H1 (cell line): ENCODE data around the gene PPY. TPM values are rescaled to one million over a fixed set of nuclear protein-coding genes. Genes with fewer than 3 reads are reported as not detected.

Experiments used
- CTCF ChIA-PET: fragments of 300-600 bp; sonication (Branson Sonifier 250); formaldehyde crosslinking; loops from one replicate; lab custom pipeline; 2021; ENCODE audit not compliant: partially characterized antibody; lab: Charles Lee
- POLR2A ChIA-PET: fragments of 300-600 bp; sonication (Branson Sonifier 250); formaldehyde crosslinking; loops from one replicate; lab custom pipeline; 2021; ENCODE audit warnings: inconsistent platforms; ENCODE audit not compliant: partially characterized antibody; lab: Charles Lee
- DNase-seq, 2 experiments: peaks; one replicate each; pipeline versions ENCODE4 v3.0.0 to v3.0.0-alpha.2; 2010 to 2022; ENCODE audit warnings: low spot score in 2 of 2, low read depth in 1 of 2, mixed read lengths in 1 of 2
- FAIRE-seq: peaks from 2 replicates; lab custom pipeline; 2011; peaks lifted over from hg19 to GRCh38; lab: Jason Lieb, UNC
- H2AFZ ChIP-seq: 2 replicates; pipeline ENCODE4 v1.8.1; 2012; ENCODE audit warnings: low read length, inconsistent platforms
- H2AK5ac ChIP-seq: 2 replicates; pipeline ENCODE4 v1.6.1; 2013; ENCODE audit warnings: low read depth, low read length
- H2BK120ac ChIP-seq: replicated peaks from 2 replicates; pipeline ENCODE3; 2013; ENCODE audit warnings: low read depth, low read length, inconsistent platforms
- H2BK12ac ChIP-seq: 2 replicates; pipeline ENCODE4 v1.6.1; 2013; ENCODE audit warnings: low read depth, low read length
- H2BK15ac ChIP-seq: 2 replicates; pipeline ENCODE4 v1.6.1; 2013; ENCODE audit warnings: low read length
- H2BK20ac ChIP-seq: 2 replicates; pipeline ENCODE4 v1.6.1; 2013; ENCODE audit warnings: low read length
- H2BK5ac ChIP-seq: 2 replicates; pipeline ENCODE4 v1.6.1; 2013; ENCODE audit warnings: low read depth, low read length
- H3K14ac ChIP-seq: 2 replicates; pipeline ENCODE4 v1.6.1; 2013; ENCODE audit warnings: inconsistent platforms; ENCODE audit not compliant: insufficient read length
- H3K18ac ChIP-seq: 2 replicates; pipeline ENCODE4 v1.6.1; 2013; ENCODE audit warnings: low read length; ENCODE audit errors: extremely low read depth
- H3K23ac ChIP-seq: 2 replicates; pipeline ENCODE4 v1.6.1; 2013; ENCODE audit warnings: inconsistent platforms; ENCODE audit not compliant: insufficient read length
- H3K23me2 ChIP-seq: 2 replicates; pipeline ENCODE4 v1.6.1; 2013; ENCODE audit warnings: low read depth, low read length
- H3K27ac ChIP-seq: 2 replicates; pipeline ENCODE4 v1.6.1; 2011; ENCODE audit warnings: low read depth, low read length, inconsistent platforms
- H3K27me3 ChIP-seq, 4 experiments: replicated peaks in 1 of 4; 1 replicate in 1 of 4; 2 replicates in 3 of 4; pipeline versions ENCODE4 v1.6.1 to v1.8.1; 2011 to 2013; ENCODE audit warnings: low read length in 3 of 4, mild to moderate bottlenecking in 3 of 4, inconsistent platforms in 2 of 4, mixed read lengths in 2 of 4, moderate library complexity in 1 of 4; ENCODE audit not compliant: control insufficient read depth in 3 of 4, insufficient read depth in 3 of 4; ENCODE audit errors: extremely low read depth in 1 of 4
- H3K36me3 ChIP-seq, 4 experiments: 2 replicates each; pipeline versions ENCODE4 v1.6.1 to v1.8.1; 2011 to 2013; ENCODE audit warnings: mild to moderate bottlenecking in 4 of 4, low read length in 3 of 4, moderate library complexity in 2 of 4, control low read depth in 1 of 4, inconsistent platforms in 1 of 4; ENCODE audit not compliant: insufficient read depth in 4 of 4, control insufficient read depth in 2 of 4
- H3K4ac ChIP-seq: replicated peaks from 2 replicates; pipeline ENCODE3; 2013; ENCODE audit warnings: low read length, low read depth, mixed read lengths, inconsistent platforms; ENCODE audit not compliant: insufficient read length
- H3K4me1 ChIP-seq, 4 experiments: replicated peaks in 1 of 4; 1 replicate in 1 of 4; 2 replicates in 3 of 4; pipeline versions ENCODE4 v1.6.1 to v1.8.1; 2011 to 2013; ENCODE audit warnings: low read length in 3 of 4, inconsistent platforms in 2 of 4, mixed read lengths in 1 of 4; ENCODE audit not compliant: insufficient read depth in 4 of 4, control insufficient read depth in 3 of 4
- H3K4me2 ChIP-seq, 2 experiments: 2 replicates each; pipeline versions ENCODE4 v1.6.1 to v1.8.1; 2011 to 2013; ENCODE audit warnings: low read depth in 2 of 2, low read length in 2 of 2, control low read depth in 1 of 2, inconsistent platforms in 1 of 2, mild to moderate bottlenecking in 1 of 2; ENCODE audit not compliant: insufficient read depth in 1 of 2
- H3K4me3 ChIP-seq, 4 experiments: fragments of 200-600, 300-600 bp in 1 of 4; sonication (generic), shearing (Covaris generic), sonication (Bioruptor Twin) in 1 of 4; 2 replicates each; pipeline versions ENCODE4 v1.5.1 to v1.8.1; 2011 to 2016; ENCODE audit warnings: low read length in 4 of 4, low read depth in 3 of 4, control low read depth in 2 of 4, inconsistent platforms in 2 of 4, mild to moderate bottlenecking in 2 of 4, mixed read lengths in 1 of 4, moderate library complexity in 1 of 4; ENCODE audit not compliant: insufficient read depth in 2 of 4; ENCODE audit errors: extremely low read depth in 1 of 4
- H3K56ac ChIP-seq: replicated peaks from 2 replicates; pipeline ENCODE3; 2013; ENCODE audit warnings: low read depth, mild to moderate bottlenecking, mixed read lengths, low read length, inconsistent platforms; ENCODE audit not compliant: insufficient read length
- H3K79me1 ChIP-seq: 2 replicates; pipeline ENCODE4 v1.6.1; 2013; ENCODE audit warnings: low read depth, low read length, control low read depth
- H3K79me2 ChIP-seq, 2 experiments: 2 replicates each; pipeline versions ENCODE4 v1.6.1 to v1.8.1; 2012 to 2013; ENCODE audit warnings: low read length in 2 of 2, mild to moderate bottlenecking in 2 of 2, inconsistent platforms in 1 of 2; ENCODE audit not compliant: insufficient read depth in 2 of 2, control insufficient read depth in 1 of 2
- H3K9ac ChIP-seq, 4 experiments: replicated peaks in 1 of 4; 1 replicate in 1 of 4; 2 replicates in 3 of 4; pipeline versions ENCODE4 v1.6.1 to v1.8.1; 2011 to 2013; ENCODE audit warnings: low read depth in 3 of 4, low read length in 3 of 4, control low read depth in 2 of 4, mild to moderate bottlenecking in 2 of 4, moderate library complexity in 2 of 4, inconsistent platforms in 1 of 4; ENCODE audit errors: extremely low read depth in 1 of 4
- H3K9me3 ChIP-seq, 2 experiments: 2 replicates each; pipeline versions ENCODE4 v1.6.1 to v1.8.1; 2012 to 2013; ENCODE audit warnings: mild to moderate bottlenecking in 2 of 2, moderate library complexity in 2 of 2, control low read depth in 1 of 2, inconsistent platforms in 1 of 2, low read depth in 1 of 2, low read length in 1 of 2, mixed read lengths in 1 of 2; ENCODE audit not compliant: insufficient read depth in 2 of 2
- H4K20me1 ChIP-seq, 2 experiments: replicated peaks in 1 of 2; 2 replicates each; pipeline versions ENCODE3 to v1.8.1; 2011 to 2013; ENCODE audit warnings: inconsistent platforms in 2 of 2, low read length in 2 of 2, mild to moderate bottlenecking in 1 of 2; ENCODE audit not compliant: insufficient read depth in 2 of 2, control insufficient read depth in 1 of 2
- H4K5ac ChIP-seq: 2 replicates; pipeline ENCODE4 v1.6.1; 2013; ENCODE audit warnings: low read length, low read depth, mixed read lengths, inconsistent platforms; ENCODE audit not compliant: insufficient read length
- H4K8ac ChIP-seq: 2 replicates; pipeline ENCODE4 v1.8.0; 2013; ENCODE audit warnings: mild to moderate bottlenecking, moderate library complexity, low read length, inconsistent platforms; ENCODE audit not compliant: insufficient read depth; ENCODE audit errors: extremely low read depth
- H4K91ac ChIP-seq: replicated peaks from 2 replicates; pipeline ENCODE3; 2013; ENCODE audit warnings: low read length, mixed read lengths, inconsistent platforms; ENCODE audit not compliant: insufficient read length
- BRCA1 ChIP-seq: IDR thresholded peaks from 2 replicates; pipeline ENCODE4 v1.6.1; 2012; ENCODE audit warnings: low read depth, low read length, improper control_type of control experiment
- CEBPB ChIP-seq: IDR thresholded peaks from 2 replicates; pipeline ENCODE4 v1.6.1; 2012; ENCODE audit warnings: low read depth, low read length
- CTBP2 ChIP-seq: IDR thresholded peaks from 2 replicates; pipeline ENCODE4 v1.7.0; 2011; ENCODE audit warnings: borderline replicate concordance, mild to moderate bottlenecking, moderate library complexity, mixed read lengths, low read length; ENCODE audit not compliant: insufficient read depth, insufficient read length
- HDAC2 ChIP-seq, 2 experiments: fragments of 300-600 bp in 1 of 2; sonication (generic) in 1 of 2; IDR thresholded peaks; 2 replicates each; pipeline ENCODE4 v1.6.1; 2011 to 2012; ENCODE audit warnings: low read depth in 2 of 2, low read length in 2 of 2, mild to moderate bottlenecking in 2 of 2, moderate library complexity in 2 of 2, borderline replicate concordance in 1 of 2, inconsistent platforms in 1 of 2
- NRF1 ChIP-seq: IDR thresholded peaks from 2 replicates; pipeline ENCODE4 v1.6.1; 2011; ENCODE audit warnings: mild to moderate bottlenecking, low read depth, low read length, improper control_type of control experiment
- PHF8 ChIP-seq: fragments of 200-600 bp; sonication (generic); conservative IDR thresholded peaks from 2 replicates; pipeline ENCODE4 v1.7.1; 2012; ENCODE audit warnings: low read depth, mild to moderate bottlenecking, inconsistent platforms, low read length, moderate library complexity
- POU5F1 ChIP-seq: IDR thresholded peaks from 2 replicates; pipeline ENCODE4 v1.6.1; 2011; ENCODE audit warnings: low read depth, mild to moderate bottlenecking, low read length, moderate library complexity
- RFX5 ChIP-seq: IDR thresholded peaks from 2 replicates; pipeline ENCODE4 v1.6.1; 2011; ENCODE audit warnings: low read depth, low read length, improper control_type of control experiment, borderline replicate concordance
- SAP30 ChIP-seq: fragments of 300-600 bp; sonication (generic); IDR thresholded peaks from 2 replicates; pipeline ENCODE4 v1.7.1; 2012; ENCODE audit warnings: low read length, moderate library complexity, mild to moderate bottlenecking, inconsistent platforms; ENCODE audit not compliant: insufficient read depth, insufficient replicate concordance
- TBP ChIP-seq: IDR thresholded peaks from 2 replicates; pipeline ENCODE4 v1.6.1; 2011; ENCODE audit warnings: low read depth, low read length, improper control_type of control experiment
- WGBS, 2 experiments: shearing (Covaris generic) in 1 of 2; methylation state at CpG; one replicate each; pipeline versions ENCODE4 v1.1.6 to v1.1.7; 2013 to 2015; ENCODE audit warnings: low lambda C conversion rate in 2 of 2, mixed read lengths in 2 of 2, inconsistent platforms in 1 of 2, low coverage in 1 of 2, missing lambda C conversion rate in 1 of 2; ENCODE audit not compliant: insufficient replicate concordance in 2 of 2, insufficient coverage in 1 of 2, insufficient read length in 1 of 2; ENCODE audit errors: extremely low coverage in 1 of 2, missing lambda C conversion rate in 1 of 2; 5-methylcytosine and 5-hydroxymethylcytosine counted together
- polyA plus RNA-seq, 7 experiments: library from polyadenylated mRNA; depleted of rRNA in 3 of 7; stranded (reverse) in 5 of 7; unstranded in 2 of 7; fragments of >200 nt in 5 of 7; fragments of 200-250 nt in 2 of 7; gene quantifications; 1 replicate in 5 of 7; 2 replicates in 1 of 7; 4 replicates in 1 of 7; pipeline versions ENCODE4 v1.2.1 to v1.2.3, GENCODE V29; 2011 to 2013; ENCODE audit warnings: missing spikeins in 2 of 7, mixed read lengths in 2 of 7
- total RNA-seq: library from RNA; stranded (reverse); fragmentation: NEBNext Ultra II Directional; extraction: Animal tissue kit (Norgen Biotek cat#: 25700); gene quantifications from 2 replicates; pipeline ENCODE4 v1.2.1, GENCODE V29; 2021

The PPY gene
- total and polyA plus RNA-seq, 2 of the 8 experiments (the other 6 are each of a cell fraction or from before 2014, with no cell fraction given), result 0.26 TPM; not detected in 1

DNA sequence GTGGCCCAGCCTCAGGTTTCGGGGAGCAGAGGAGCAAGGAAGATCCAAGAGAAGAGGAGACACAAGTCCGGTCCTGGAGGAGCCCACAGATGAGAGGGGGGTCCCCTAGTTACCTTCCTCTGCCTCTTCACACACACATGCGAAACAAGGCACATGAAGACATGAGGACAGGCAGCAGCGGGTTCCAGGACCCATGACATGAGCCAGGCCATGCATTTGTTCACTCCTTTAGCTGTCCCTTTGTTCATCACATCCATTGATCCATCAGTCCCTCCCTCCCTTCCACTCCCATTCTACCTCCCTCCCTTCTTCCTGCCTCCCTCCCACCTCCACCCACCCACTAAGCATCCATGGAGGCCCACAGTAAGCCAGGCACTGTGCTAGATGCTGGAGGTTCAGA is 9.4 kb downstream of the PPY start:
- no peak overlapping the region for H3K23ac ChIP-seq
- FAIRE-seq (no peak), DNase-seq (no peak)
- no peak overlapping the region for H3K14ac ChIP-seq
- H4K91ac ChIP-seq, result peak overlapping the region; percentile 66
- TF ChIP-seq POU5F1, result no peak
- TF ChIP-seq CEBPB, result no peak
- TF ChIP-seq CTBP2, result no peak
- no peak for TF ChIP-seq TBP
- no peak for TF ChIP-seq PHF8
- TF ChIP-seq BRCA1, result no peak
- TF ChIP-seq NRF1, result no peak
- no peak for TF ChIP-seq RFX5
- TF ChIP-seq HDAC2 (IDR thresholded peaks at IDR 0.05; ENCODE audit: borderline replicate concordance in 1 of 2, low read depth in 2 of 2, low read length in 2 of 2), result no peak
- no peak for TF ChIP-seq SAP30
- H2BK5ac ChIP-seq, result no peak overlapping the region
- no peak overlapping the region for H3K9ac ChIP-seq
- H3K4ac ChIP-seq, result no peak overlapping the region
- 97% methylated on average over 4 of the region's 4 CpGs; no CpG with 5 or more reads in 1 of the 2 experiments for WGBS, 2 experiments
- no peak overlapping the region for H4K5ac ChIP-seq
- no peak overlapping the region for H3K18ac ChIP-seq
- ChIA-PET POLR2A (no interaction called here), CTCF (interaction anchor here (1.2 to 2.0 kb wide), 8 partner anchors 8 to 87 kb away, joined by 3 to 10 read pairs (median 6); partner anchors contain the start of gene CD300LG)
- no peak overlapping the region for H3K4me3 ChIP-seq
- no peak overlapping the region for H2BK15ac ChIP-seq
- H3K79me1 ChIP-seq, result no peaks in the 10 kb centered on the region
- H3K79me2 ChIP-seq, result no peaks in the 10 kb centered on the region
- no peak overlapping the region for H2AK5ac ChIP-seq
- no peak overlapping the region for H3K4me2 ChIP-seq
- no peak overlapping the region for H4K8ac ChIP-seq
- H3K23me2 ChIP-seq, result no peaks in the 10 kb centered on the region; the same call in 1 of the 2 replicates
- H3K4me1 ChIP-seq, result peaks cover 0 to 8% (median 5%) of the 10 kb centered on the region in 4 experiments; a peak in 4 of 7 replicates
- H4K20me1 ChIP-seq, result no peaks in the 10 kb centered on the region
- no peaks in the 10 kb centered on the region for H3K9me3 ChIP-seq
- no peak overlapping the region for H3K27ac ChIP-seq
- no peak overlapping the region for H2BK120ac ChIP-seq
- no peak overlapping the region for H3K56ac ChIP-seq
- peaks cover under 1 to 18% (median 8%) of the 10 kb centered on the region in 4 experiments for H3K27me3 ChIP-seq
- no peak overlapping the region for H2AFZ ChIP-seq
- H3K36me3 ChIP-seq, result no peaks in the 10 kb centered on the region
- H2BK12ac ChIP-seq, result no peak overlapping the region
- no peak overlapping the region for H2BK20ac ChIP-seq
